Mucosa of stomach (tissue), 1 donor: ENCODE data around the gene ZNF808.
"Not testable (repeated sequence)": the region's sequence is repeated elsewhere in the genome, so short reads cannot be mapped to it uniquely, and the experiment has no call there.

Experiments
- H3K27me3 ChIP-seq: one replicate; pipeline ENCODE4 v1.7.0; 2013; ENCODE audit warnings: mild to moderate bottlenecking, low read length; ENCODE audit not compliant: control insufficient read depth, insufficient read depth
- H3K36me3 ChIP-seq: one replicate; pipeline ENCODE4 v1.7.0; 2013; ENCODE audit warnings: low read length; ENCODE audit not compliant: control insufficient read depth, insufficient read depth
- H3K4me1 ChIP-seq: one replicate; pipeline ENCODE4 v1.7.0; 2013; ENCODE audit warnings: mild to moderate bottlenecking, low read length; ENCODE audit not compliant: control insufficient read depth, insufficient read depth
- H3K4me3 ChIP-seq: one replicate; pipeline ENCODE4 v1.7.0; 2013; ENCODE audit warnings: low read length
- H3K9ac ChIP-seq: one replicate; pipeline ENCODE4 v1.7.0; 2013; ENCODE audit warnings: mild to moderate bottlenecking, low read length, moderate library complexity
- H3K9me3 ChIP-seq: one replicate; pipeline ENCODE4 v1.7.0; 2013; ENCODE audit warnings: mild to moderate bottlenecking, low read length, moderate library complexity; ENCODE audit not compliant: control insufficient read depth
- donor health status: Pancreatic carcinoma.

The ZNF808 gene

DNA sequence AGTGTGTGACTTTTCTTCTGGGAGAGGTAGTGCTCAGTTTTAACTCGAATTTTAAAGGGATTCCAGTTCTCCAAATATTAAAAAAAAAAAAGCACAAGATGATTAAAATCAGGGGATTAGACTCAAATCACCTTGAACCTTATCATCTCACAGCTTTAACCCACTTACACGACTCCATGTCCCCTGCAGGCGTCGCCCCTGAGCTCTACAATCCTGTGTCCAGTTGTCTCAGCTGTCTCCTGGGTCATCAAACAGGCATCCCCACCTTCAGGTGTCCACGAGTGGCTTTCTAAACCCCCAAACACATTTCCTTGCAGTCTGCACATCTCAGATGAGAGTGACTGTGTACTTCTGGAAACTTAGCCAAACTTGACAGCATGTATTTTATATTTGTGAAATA, 14.1 kb downstream of the ZNF808 start:
- Histone ChIP-seq H3K36me3 (peaks cover 4% of the 10 kb centered on the region), H3K27me3 (no peaks in the 10 kb centered on the region), H3K4me1 (no peaks in the 10 kb centered on the region), H3K4me3 (no peak overlapping the region), H3K9me3 (no peaks in the 10 kb centered on the region), H3K9ac (no peak overlapping the region)

GRCh38 chr19:52542541-52542940, 15.1 kb downstream of the ZNF808 start:
- H3K4me3 ChIP-seq, H3K36me3 ChIP-seq, H3K27me3 ChIP-seq, H3K9ac ChIP-seq, H3K9me3 ChIP-seq, H3K4me1 ChIP-seq: not testable (repeated sequence)

- Histone ChIP-seq H3K27me3 (no peaks in the 10 kb centered on the region), H3K36me3 (peaks cover 4% of the 10 kb centered on the region), H3K9me3 (no peaks in the 10 kb centered on the region), H3K4me3 (no peak overlapping the region), H3K4me1 (no peaks in the 10 kb centered on the region), H3K9ac (no peak overlapping the region)
Observed at GRCh38 chr19:52542984-52543664, 15.7 kb downstream of the ZNF808 start.

GRCh38 chr19:52554216-52554971, 26.9 kb downstream of the ZNF808 start:
- Histone ChIP-seq H3K36me3 (peaks cover 12% of the 10 kb centered on the region), H3K9me3 (peaks cover 28% of the 10 kb centered on the region)

GRCh38 chr19:52557231-52557995, 29.9 kb downstream of the ZNF808 start:
- no peak overlapping the region for H3K9ac ChIP-seq
- H3K27me3 ChIP-seq: no peaks in the 10 kb centered on the region
- H3K4me1 ChIP-seq: no peaks in the 10 kb centered on the region
- H3K9me3 ChIP-seq: peaks cover 30% of the 10 kb centered on the region
- H3K36me3 ChIP-seq: peaks cover 12% of the 10 kb centered on the region
- no peak overlapping the region for H3K4me3 ChIP-seq

More at GRCh38 chr19:52554216-52554971, 26.9 kb downstream of the ZNF808 start:
- no peaks in the 10 kb centered on the region for H3K27me3 ChIP-seq
- no peaks in the 10 kb centered on the region for H3K4me1 ChIP-seq
- no peak overlapping the region for H3K9ac ChIP-seq
- no peak overlapping the region for H3K4me3 ChIP-seq

GRCh38 chr19:52558732-52559445, 31.4 kb downstream of the ZNF808 start:
- H3K4me1 ChIP-seq: not testable (repeated sequence)
- H3K36me3 ChIP-seq: peaks cover 12% of the 10 kb centered on the region

GRCh38 chr19:52561611-52562010, 34.1 kb downstream of the ZNF808 start:
- not testable (repeated sequence) for H3K9ac ChIP-seq, H3K4me3 ChIP-seq, H3K27me3 ChIP-seq, H3K36me3 ChIP-seq, H3K4me1 ChIP-seq
- peaks cover 12% of the 10 kb centered on the region for H3K9me3 ChIP-seq

More at GRCh38 chr19:52558732-52559445, 31.4 kb downstream of the ZNF808 start:
- not testable (repeated sequence) for H3K9ac ChIP-seq, H3K4me3 ChIP-seq, H3K27me3 ChIP-seq
- peaks cover 24% of the 10 kb centered on the region for H3K9me3 ChIP-seq

GRCh38 chr19:52566121-52566520, 38.7 kb downstream of the ZNF808 start:
- Histone ChIP-seq H3K9ac (no peak overlapping the region), H3K36me3 (no peaks in the 10 kb centered on the region), H3K9me3 (no peaks in the 10 kb centered on the region), H3K4me3 (no peak overlapping the region), H3K4me1 (peaks cover 6% of the 10 kb centered on the region), H3K27me3 (no peaks in the 10 kb centered on the region)

- Histone ChIP-seq H3K4me3 (no peak overlapping the region), H3K36me3 (no peaks in the 10 kb centered on the region), H3K27me3 (no peaks in the 10 kb centered on the region), H3K4me1 (peaks cover 9% of the 10 kb centered on the region), H3K9ac (no peak overlapping the region), H3K9me3 (no peaks in the 10 kb centered on the region)
Observed at GRCh38 chr19:52566588-52566987, 39.1 kb downstream of the ZNF808 start.

- Histone ChIP-seq H3K27me3 (no peaks in the 10 kb centered on the region), H3K9ac (no peak overlapping the region), H3K4me1 (peaks cover 9% of the 10 kb centered on the region), H3K9me3 (no peaks in the 10 kb centered on the region), H3K4me3 (no peak overlapping the region), H3K36me3 (no peaks in the 10 kb centered on the region)
Observed at GRCh38 chr19:52567921-52568320, 40.5 kb downstream of the ZNF808 start.

- H3K4me1 ChIP-seq, H3K36me3 ChIP-seq, H3K27me3 ChIP-seq, H3K9me3 ChIP-seq: not testable (repeated sequence)
- Histone ChIP-seq H3K4me3 (peak overlapping the region; percentile 41), H3K9ac (peak overlapping the region; percentile 57)
Observed at GRCh38 chr19:52569638-52569999, 42.2 kb downstream of the ZNF808 start.
